HG03378 (cell line): Measurements from ENCODE around the gene CORO1A.
"Not testable (repeated sequence)": the region's sequence is repeated elsewhere in the genome, so short reads cannot be mapped to it uniquely, and the experiment has no call there.

Experiments used
- ATAC-seq: cut with Tn5 transposase; IDR thresholded peaks from one replicate; pipeline ENCODE4 v1.9.1; 2021; ENCODE audit warnings: mild to moderate bottlenecking, moderate library complexity; ENCODE audit not compliant: unreplicated experiment

The CORO1A gene

GRCh38 chr16:30199608-30200343 lies 16.4 kb downstream of the CORO1A start:
- ATAC-seq, result not testable (repeated sequence)

GRCh38 chr16:30205541-30206236 lies 22.3 kb downstream of the CORO1A start:
- ATAC-seq, result not testable (repeated sequence)

GRCh38 chr16:30206252-30206651 lies 22.9 kb downstream of the CORO1A start:
- not testable (repeated sequence) for ATAC-seq

GRCh38 chr16:30207063-30207704 lies 23.8 kb downstream of the CORO1A start:
- ATAC-seq, result not testable (repeated sequence)

DNA sequence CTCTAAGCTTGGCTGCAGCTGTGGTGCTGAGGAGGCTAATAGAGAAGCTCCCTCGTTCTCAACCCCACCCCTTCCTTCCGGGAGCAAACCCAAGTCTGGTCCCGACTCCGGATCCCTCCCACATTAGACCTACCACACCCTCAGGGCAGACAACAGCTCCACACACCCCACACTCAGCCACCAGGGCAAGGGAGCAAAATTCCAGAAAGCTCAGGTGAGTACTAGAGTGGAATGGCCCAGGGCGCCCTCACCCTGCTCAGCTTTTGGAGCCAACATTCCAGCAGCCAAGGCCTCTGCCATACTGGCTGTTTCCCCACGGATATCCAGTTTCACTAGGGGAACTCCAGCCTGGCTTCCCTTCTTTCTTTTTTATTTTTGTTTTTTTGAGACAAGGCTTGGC lies 25.6 kb downstream of the CORO1A start:
- ATAC-seq, result not testable (repeated sequence)

GRCh38 chr16:30211414-30211813 lies 28.0 kb downstream of the CORO1A start:
- ATAC-seq, result not testable (repeated sequence)

DNA sequence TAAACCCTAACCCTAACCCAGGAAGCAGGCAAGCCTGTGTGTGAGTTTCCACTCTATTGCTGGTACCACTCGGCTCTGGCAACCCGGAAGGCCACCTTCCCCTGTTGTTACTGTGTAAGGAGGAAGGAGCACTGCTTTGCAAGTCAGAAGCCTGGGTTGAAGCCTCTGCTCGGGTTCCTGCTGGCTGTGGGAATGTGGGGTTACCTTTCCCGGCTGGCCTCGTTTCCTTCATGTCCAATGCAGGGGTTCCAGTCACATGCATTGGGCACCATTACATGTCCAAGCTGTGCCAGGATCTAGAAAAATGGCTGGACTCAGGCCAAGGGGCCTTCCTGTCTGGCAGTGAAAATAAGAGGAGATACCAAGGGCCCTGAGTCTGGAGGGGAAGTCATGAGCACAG lies 33.7 kb downstream of the CORO1A start:
- ATAC-seq, result not testable (repeated sequence)
